Ishikawa (cell line): Measurements from ENCODE around the gene RPL5.

Source experiments
- CEBPB ChIP-seq: IDR thresholded peaks from 2 replicates; pipeline ENCODE4 v1.6.1; 2012
- CREB1 ChIP-seq: IDR thresholded peaks from 2 replicates; pipeline ENCODE4 v1.6.1; 2012; ENCODE audit warnings: low read depth
- EGR1 ChIP-seq: IDR thresholded peaks from 2 replicates; pipeline ENCODE4 v1.6.1; 2012
- EP300 ChIP-seq: IDR thresholded peaks from 2 replicates; pipeline ENCODE4 v1.6.1; 2012; ENCODE audit warnings: borderline replicate concordance
- FOXM1 ChIP-seq: IDR thresholded peaks from 2 replicates; pipeline ENCODE4 v1.6.1; 2012; ENCODE audit warnings: low read depth, borderline replicate concordance
- NFIC ChIP-seq: IDR thresholded peaks from 2 replicates; pipeline ENCODE4 v1.6.1; 2012
- RAD21 ChIP-seq: IDR thresholded peaks from 2 replicates; pipeline ENCODE4 v1.6.1; 2012; ENCODE audit warnings: low read depth
- TAF1 ChIP-seq: IDR thresholded peaks from 2 replicates; pipeline ENCODE4 v1.6.1; 2012; ENCODE audit warnings: low read depth, mild to moderate bottlenecking
- TCF12 ChIP-seq: IDR thresholded peaks from 2 replicates; pipeline ENCODE4 v1.6.1; 2012; ENCODE audit warnings: low read depth
- TEAD4 ChIP-seq: IDR thresholded peaks from 2 replicates; pipeline ENCODE4 v1.6.1; 2012
- USF1 ChIP-seq: IDR thresholded peaks from 2 replicates; pipeline ENCODE4 v1.6.1; 2012
- YY1 ChIP-seq: IDR thresholded peaks from 2 replicates; pipeline ENCODE4 v1.6.1; 2012; ENCODE audit warnings: low read depth
- ZBTB7A ChIP-seq: IDR thresholded peaks from 2 replicates; pipeline ENCODE4 v1.6.1; 2012; ENCODE audit warnings: low read depth
- TF ChIP-seq, protein P1 (sequence below): IDR thresholded peaks from 2 replicates; pipeline ENCODE4 v1.6.1; 2012
- TF ChIP-seq, protein P2 (sequence below): IDR thresholded peaks from 2 replicates; pipeline ENCODE4 v1.6.1; 2012; ENCODE audit warnings: low read depth, mild to moderate bottlenecking

RPL5 gene

GRCh38 chr1:92839442-92839841, 7.6 kb downstream of the RPL5 start:
- no peak for TF ChIP-seq RAD21
- TF ChIP-seq, protein P1, sequence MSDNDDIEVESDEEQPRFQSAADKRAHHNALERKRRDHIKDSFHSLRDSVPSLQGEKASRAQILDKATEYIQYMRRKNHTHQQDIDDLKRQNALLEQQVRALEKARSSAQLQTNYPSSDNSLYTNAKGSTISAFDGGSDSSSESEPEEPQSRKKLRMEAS, result no peak
- no peak for TF ChIP-seq TEAD4
- TF ChIP-seq TCF12, result no peak
- TF ChIP-seq EP300, result no peak

GRCh38 chr1:92840600-92840999, 8.8 kb downstream of the RPL5 start:
- TF ChIP-seq FOXM1, result no peak
- TF ChIP-seq CREB1, result no peak
- no peak for TF ChIP-seq EP300
- TF ChIP-seq, protein P1, result no peak

GRCh38 chr1:92842082-92843045, 10.5 kb downstream of the RPL5 start:
- TF ChIP-seq YY1, result no peak
- no peak for TF ChIP-seq TCF12
- no peak for TF ChIP-seq RAD21
- no peak for TF ChIP-seq CEBPB
- no peak for TF ChIP-seq TEAD4
- TF ChIP-seq EP300, result no peak
- TF ChIP-seq, protein P2, sequence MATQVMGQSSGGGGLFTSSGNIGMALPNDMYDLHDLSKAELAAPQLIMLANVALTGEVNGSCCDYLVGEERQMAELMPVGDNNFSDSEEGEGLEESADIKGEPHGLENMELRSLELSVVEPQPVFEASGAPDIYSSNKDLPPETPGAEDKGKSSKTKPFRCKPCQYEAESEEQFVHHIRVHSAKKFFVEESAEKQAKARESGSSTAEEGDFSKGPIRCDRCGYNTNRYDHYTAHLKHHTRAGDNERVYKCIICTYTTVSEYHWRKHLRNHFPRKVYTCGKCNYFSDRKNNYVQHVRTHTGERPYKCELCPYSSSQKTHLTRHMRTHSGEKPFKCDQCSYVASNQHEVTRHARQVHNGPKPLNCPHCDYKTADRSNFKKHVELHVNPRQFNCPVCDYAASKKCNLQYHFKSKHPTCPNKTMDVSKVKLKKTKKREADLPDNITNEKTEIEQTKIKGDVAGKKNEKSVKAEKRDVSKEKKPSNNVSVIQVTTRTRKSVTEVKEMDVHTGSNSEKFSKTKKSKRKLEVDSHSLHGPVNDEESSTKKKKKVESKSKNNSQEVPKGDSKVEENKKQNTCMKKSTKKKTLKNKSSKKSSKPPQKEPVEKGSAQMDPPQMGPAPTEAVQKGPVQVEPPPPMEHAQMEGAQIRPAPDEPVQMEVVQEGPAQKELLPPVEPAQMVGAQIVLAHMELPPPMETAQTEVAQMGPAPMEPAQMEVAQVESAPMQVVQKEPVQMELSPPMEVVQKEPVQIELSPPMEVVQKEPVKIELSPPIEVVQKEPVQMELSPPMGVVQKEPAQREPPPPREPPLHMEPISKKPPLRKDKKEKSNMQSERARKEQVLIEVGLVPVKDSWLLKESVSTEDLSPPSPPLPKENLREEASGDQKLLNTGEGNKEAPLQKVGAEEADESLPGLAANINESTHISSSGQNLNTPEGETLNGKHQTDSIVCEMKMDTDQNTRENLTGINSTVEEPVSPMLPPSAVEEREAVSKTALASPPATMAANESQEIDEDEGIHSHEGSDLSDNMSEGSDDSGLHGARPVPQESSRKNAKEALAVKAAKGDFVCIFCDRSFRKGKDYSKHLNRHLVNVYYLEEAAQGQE, result no peak
- no peak for TF ChIP-seq TAF1
- TF ChIP-seq EGR1, result no peak
- no peak for TF ChIP-seq NFIC
- TF ChIP-seq, protein P1, result no peak
- TF ChIP-seq CREB1, result no peak
- no peak for TF ChIP-seq FOXM1

- TF ChIP-seq EGR1 (no peak), YY1 (no peak), TCF12 (no peak), CEBPB (no peak), NFIC (no peak), EP300 (no peak), TEAD4 (no peak), CREB1 (no peak), RAD21 (no peak), ZBTB7A (no peak), TAF1 (no peak), FOXM1 (no peak), USF1 (no peak)
- TF ChIP-seq, protein P1, result no peak
- TF ChIP-seq, protein P2, result no peak
These were observed 11.2 kb downstream of the RPL5 start for GRCh38 chr1:92843046-92843423.

DNA sequence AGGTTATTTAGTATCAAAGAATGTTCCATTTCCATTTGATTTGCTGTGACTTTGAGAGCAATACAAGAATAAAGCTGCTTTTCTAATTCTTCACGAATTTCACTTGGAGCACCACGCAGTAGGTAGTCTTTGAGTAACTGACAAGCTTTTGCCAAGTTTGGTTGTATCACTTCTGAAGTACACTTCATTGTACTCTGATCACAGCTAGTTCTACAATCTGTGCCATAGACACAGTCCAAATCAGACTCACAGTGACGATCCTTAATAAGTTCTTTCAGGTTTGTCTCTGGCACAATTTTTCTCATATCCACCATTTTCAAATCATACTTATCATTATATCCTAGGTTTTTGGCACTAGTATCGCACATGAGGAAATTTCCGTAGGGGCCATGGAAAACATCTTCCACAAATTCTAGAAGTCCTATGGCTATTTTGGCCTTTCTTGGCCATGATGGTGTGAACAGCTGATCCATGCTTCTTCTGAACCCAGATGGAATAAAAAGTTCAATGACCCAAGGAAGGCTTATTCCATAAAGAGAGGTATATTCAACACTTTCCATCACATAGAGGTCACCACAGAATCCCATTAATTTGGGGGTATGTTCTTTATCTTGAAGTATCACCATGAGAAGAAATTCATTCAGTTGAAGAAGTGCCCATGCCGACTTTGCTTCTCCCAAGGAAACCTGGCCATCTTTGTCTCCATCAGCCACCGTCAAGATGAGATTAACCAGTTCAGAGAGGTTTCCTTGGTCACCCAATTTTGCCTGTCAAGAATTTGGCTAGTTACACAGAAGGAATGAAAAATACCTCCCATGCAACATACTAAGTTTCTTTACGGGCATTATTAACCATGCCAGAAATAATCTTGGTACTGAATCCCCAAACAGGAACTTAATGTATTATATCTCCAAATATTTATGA, 11.9 kb downstream of the RPL5 start:
- TF ChIP-seq EGR1, result no peak
- TF ChIP-seq USF1, result no peak
- TF ChIP-seq EP300, result no peak
- TF ChIP-seq NFIC, result no peak
- no peak for TF ChIP-seq RAD21
- TF ChIP-seq, protein P2, result no peak
- TF ChIP-seq TAF1, result no peak
- no peak for TF ChIP-seq CREB1
- TF ChIP-seq, protein P1, result no peak
- TF ChIP-seq FOXM1, result no peak
- no peak for TF ChIP-seq CEBPB
- no peak for TF ChIP-seq TCF12
- no peak for TF ChIP-seq YY1
- no peak for TF ChIP-seq ZBTB7A
- no peak for TF ChIP-seq TEAD4
